GM18508 (cell line): ENCODE measurements around the gene EVA1A.

Source experiments
- ATAC-seq: cut with Tn5 transposase; IDR thresholded peaks from one replicate; pipeline ENCODE4 v1.9.1; 2021; ENCODE audit warnings: moderate number of reproducible peaks; ENCODE audit not compliant: insufficient read depth, unreplicated experiment

The EVA1A gene, protein sequence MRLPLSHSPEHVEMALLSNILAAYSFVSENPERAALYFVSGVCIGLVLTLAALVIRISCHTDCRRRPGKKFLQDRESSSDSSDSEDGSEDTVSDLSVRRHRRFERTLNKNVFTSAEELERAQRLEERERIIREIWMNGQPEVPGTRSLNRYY

GRCh38 chr2:75560768-75561565 lies at the start of gene EVA1A:
EVA1A (minus strand) TSS chr2:75560939; CDS start chr2:75518140, 42,799 bp downstream.
- ATAC-seq, result no peak

DNA sequence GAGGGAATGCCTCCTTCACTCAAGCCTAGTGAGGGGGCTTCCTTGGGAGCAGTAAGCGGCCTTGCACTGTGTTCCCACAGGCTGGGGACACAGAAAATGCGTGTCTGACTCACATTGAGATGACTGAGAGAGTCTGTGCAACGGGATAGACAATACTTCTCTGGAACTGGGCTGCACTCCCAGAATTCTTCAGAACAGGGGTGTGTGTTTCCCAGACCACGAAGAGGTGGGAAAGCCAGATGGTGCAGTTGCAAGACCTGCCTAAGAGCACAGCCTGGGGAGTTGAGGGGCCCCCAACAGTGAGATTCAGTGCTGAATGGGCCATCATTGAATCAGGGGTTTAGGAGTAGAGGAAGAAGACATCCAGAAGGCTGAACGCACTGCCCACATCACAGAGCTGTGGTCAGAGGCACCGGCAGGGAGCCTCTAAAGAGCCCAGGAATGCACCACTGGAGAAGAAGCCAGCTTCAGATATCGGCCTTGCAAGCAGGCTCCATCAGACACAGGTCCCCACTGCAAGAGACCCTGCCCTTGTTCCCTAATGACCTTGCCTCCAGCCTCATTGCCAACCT lies 49.3 kb upstream of the EVA1A start:
- no peak for ATAC-seq

GRCh38 chr2:75609334-75609689 lies 48.6 kb upstream of the EVA1A start:
- ATAC-seq, result no peak

DNA sequence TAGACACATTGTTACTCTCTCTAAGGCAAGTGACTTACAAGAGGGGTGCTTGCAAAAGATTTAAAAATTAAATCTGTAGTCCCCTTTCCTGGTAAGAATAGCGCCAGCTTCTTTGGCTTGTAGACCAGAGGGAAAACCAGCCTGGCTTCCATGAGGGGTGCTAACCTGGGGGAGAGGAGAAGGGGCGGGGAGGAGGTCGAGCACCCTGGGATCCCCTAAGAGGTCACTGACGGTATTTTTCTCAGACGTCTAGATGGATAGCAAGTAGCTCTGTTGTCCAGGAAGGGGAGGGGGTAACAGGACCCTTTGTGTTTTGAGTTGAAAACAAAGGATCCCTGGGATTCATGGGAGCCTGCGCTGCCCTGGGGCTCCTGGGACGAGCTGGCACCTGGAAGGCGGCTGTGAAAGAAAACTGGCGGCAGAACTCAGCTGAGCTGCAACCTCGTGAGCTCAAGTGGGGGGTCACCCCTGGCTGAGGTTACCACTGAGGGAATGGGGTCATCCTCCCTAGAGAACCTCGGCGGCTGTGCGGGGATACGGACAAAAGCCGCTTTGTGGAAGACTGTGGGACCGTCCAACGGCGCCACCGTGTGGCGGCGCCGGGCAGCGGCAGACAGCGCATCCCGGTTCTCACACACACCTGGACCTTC lies 48.1 kb upstream of the EVA1A start:
- ATAC-seq, result peak; percentile 54

DNA sequence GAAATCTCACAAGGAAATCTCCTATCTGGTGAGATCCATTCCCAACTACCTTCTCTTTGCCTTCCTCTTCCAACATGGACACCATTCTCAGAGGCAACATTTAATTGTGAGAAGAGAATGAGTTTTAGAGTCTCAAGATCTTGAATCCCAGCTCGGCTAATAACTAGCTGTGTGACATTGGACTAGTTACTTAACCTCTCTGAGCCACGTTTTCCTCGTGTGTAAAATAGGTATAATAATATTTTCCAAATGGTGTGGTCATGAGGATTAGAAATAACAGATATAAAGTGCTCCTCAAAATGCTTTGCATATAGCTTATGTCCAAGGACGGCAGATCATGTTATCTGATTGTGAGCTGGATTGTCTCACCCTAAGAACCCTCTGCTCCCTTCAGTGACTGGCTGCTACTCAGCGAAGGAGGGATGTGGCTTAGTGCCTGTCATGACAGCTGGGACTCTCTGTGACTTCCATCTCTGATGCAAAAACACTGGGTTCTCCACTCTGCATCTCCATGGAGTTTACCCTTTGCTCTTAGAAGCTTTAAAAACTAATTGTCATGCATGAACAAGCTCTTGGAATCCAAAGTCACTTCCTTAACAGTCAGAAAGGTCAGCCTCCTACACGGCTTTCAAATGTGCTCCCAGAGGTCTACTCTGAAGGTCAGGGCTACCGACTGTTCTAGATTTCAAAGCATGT lies 47.4 kb upstream of the EVA1A start:
- ATAC-seq, result no peak

GRCh38 chr2:75607400-75607798 lies 46.7 kb upstream of the EVA1A start:
- ATAC-seq, result no peak

GRCh38 chr2:75606761-75607399 lies 46.1 kb upstream of the EVA1A start:
- no peak for ATAC-seq

DNA sequence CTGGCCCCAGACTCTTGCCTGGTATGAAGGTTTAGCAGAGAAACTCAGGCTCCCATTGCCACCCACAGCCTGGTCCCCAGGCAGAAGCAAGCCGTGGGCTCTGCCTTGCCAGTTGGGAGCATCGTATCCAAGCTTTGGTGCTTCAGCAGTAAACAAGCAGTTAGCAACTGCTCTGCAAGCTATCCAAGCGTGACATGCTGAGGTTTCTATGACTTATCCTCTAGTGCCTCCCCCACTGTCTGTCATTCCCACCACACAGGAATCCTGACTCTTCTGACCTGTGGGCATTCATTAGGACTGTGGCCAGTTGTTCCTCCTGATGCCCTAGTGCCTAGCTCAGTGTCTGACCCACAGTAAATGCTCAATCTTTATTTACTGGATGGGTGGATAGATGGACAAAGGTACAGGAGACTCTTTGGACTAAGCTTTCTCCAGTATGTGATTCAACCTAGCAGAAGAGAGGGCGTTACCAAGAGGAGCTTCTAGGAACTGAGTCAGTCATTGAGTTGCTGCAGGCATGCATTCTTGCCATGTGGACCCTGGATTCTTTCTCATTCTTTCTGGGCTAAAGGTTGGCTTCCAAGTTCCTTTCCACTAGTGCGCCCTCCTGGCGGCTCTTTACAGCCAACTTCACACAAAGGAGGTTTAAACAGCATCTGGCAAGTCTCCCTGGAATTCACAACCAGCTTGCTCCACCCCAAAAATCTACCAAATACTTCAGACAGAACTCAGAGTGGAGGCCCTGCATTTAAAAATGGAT lies 45.2 kb upstream of the EVA1A start:
- no peak for ATAC-seq

DNA sequence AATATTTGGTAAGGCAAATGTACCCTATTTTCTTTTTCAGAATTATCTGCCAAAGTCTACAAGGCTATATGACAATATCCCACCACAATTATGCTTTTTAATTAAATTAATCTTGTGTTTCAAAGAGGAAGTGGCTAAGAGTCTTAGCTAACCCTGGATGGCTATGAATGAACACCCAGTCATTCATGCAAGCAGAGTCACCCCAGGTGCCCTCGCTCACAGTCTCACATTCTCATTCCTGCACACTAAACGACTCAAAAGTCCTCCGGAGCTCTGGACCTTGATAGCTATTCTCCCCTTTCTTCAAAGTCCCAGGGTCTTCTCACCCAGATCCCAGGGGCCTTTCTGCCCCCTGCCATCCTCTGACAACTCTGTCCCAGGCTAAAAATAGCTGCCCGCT lies 43.7 kb upstream of the EVA1A start:
- ATAC-seq, result no peak

DNA sequence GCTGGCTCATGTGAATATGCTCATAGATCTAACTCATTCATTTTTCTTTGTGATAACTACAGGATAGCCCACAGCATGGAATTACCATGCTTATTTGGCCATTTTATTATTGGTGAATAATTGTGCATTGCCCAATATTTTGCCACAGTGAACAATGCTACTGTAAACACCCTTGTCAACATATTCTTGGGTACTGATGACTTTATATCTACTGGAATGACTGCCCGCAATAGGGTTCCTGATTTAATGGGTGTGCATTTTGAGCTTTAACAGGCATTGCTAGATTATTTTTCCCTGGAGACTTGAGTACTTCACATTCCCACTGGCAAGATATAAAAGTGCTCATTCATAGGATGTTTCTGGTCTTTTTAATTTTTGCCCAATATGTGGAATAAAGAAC lies 42.7 kb upstream of the EVA1A start:
- no peak for ATAC-seq

GRCh38 chr2:75602724-75603342 lies 42.1 kb upstream of the EVA1A start:
- ATAC-seq, result no peak

DNA sequence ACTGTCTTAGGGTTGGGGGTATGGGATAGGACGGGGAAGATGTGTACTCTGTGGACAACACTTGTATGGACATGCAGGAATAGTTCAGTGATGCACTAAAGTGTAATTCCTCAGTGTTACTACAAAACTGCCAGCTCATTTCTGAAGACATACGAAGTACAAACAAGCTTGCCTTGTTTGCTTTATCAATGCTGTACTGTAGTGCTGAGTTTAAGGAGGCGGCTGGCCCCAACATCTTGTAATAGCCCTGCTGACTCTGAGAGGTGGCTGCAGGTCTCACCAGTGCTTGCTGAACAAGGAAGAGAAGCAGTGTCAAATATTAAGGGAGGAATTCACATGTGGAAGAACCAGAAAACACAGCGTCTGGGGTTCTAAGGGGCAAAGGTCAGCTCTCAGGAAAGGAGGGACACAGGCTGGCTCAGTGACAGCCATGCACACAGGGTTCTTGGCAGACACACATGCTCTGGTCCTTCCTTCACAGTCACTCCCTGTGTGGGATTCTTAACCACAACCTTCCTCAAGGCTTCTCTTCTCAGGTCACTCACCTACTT lies 39.8 kb upstream of the EVA1A start:
- no peak for ATAC-seq

DNA sequence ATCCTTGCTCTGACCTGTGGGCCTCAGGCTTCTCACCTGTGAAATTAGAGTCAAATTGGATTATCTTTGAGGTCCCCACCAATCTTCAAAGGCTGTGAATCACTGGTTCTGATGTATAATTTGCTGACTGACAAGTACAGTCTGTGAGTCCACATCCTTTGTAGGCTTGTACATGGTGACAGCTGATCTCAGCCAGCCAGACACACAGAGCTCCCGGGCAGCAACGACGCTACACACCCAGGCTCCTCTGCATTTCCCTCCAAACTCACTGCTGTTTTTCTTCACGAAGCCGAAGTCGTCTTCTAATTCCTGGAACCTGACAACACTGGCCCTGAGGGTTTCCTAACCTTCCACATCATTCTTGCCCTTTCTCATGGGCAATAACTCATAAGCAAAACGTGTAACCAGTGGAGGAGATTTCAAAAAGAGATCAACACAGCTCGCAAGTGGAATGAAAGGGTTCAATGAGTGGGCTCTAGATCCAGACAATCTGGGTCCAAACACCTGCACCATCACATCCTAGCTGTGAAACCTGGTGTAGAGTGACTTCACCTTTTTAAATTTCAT lies 37.9 kb upstream of the EVA1A start:
- ATAC-seq, result no peak

GRCh38 chr2:75597949-75598348 lies 37.2 kb upstream of the EVA1A start:
- no peak for ATAC-seq

- no peak for ATAC-seq
These were observed 36.0 kb upstream of the EVA1A start for GRCh38 chr2:75596784-75597183.

- ATAC-seq, result no peak
These were observed 35.0 kb upstream of the EVA1A start for GRCh38 chr2:75595541-75596395.

- no peak for ATAC-seq
These were observed 33.9 kb upstream of the EVA1A start for GRCh38 chr2:75594596-75594995.

DNA sequence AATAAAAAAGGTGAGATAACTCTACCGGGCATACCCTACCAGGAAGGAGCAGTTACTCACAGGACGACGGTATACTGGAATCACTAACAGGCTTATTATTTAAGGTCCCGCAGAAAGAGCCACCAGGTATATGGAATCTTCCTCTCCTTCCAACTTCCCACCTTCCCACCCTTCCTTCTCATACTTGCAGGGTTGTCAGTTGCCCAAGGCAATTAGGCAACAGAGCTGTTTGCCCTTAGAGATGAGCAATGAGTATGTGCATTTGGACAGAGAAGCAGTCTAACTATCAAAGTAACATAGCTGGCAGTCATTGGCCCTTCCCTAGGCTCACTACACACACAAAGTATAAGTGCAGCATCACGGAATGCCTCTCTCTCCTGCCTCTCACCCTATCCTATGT lies 32.1 kb upstream of the EVA1A start:
- no peak for ATAC-seq
